Mammary epithelial cell (primary cell): ENCODE data around the gene ATN1.

Experiments
- CTCF ChIP-seq, 2 donors: IDR thresholded peaks in 1 of 2; conservative IDR thresholded peaks in 1 of 2; 2 replicates each; pipeline ENCODE4 v1.5.1; 2011 to 2012; ENCODE audit warnings: inconsistent platforms in 2 of 2, low read length in 2 of 2, mild to moderate bottlenecking in 2 of 2, control low read depth in 1 of 2, low read depth in 1 of 2; ENCODE audit not compliant: insufficient read depth in 1 of 2; ENCODE audit errors: extremely low read depth in 1 of 2
- EZH2 ChIP-seq: IDR thresholded peaks from 2 replicates; pipeline ENCODE4 v1.6.1; 2012; ENCODE audit warnings: low read length, inconsistent platforms, borderline replicate concordance

DNA sequence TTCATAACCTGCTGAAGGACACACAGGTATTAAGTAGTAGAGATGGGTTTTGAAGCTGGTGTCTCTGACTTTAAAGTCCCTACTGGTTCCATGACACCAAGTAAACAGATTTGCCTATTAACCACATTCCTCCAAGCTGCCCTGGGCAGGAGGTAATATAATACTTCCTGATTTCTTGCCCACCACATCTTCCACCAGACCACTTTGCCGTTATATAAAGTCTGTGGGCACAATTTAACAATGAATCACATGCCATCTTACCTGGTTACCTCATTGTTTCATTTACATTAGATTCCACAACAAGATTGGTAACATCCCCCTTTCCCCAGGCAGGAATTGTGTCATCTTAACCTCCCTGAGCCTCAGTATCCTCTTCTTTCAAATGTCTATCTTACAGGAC is 24.0 kb upstream of the ATN1 start:
- TF ChIP-seq EZH2: no peak
- TF ChIP-seq CTCF (conservative IDR thresholded peaks at IDR 0.05 in 1 of 2, IDR thresholded peaks at IDR 0.05 in 1 of 2; ENCODE audit: extremely low read depth in 1 of 2, insufficient read depth in 1 of 2, low read depth in 1 of 2, low read length in 2 of 2): no peak
